ENCODE results near the gene EGR2. TPM values are rescaled to one million over a fixed set of nuclear protein-coding genes. Genes with fewer than 3 reads are reported as not detected.

Gene EGR2
- total RNA-seq, 1 experiment from 2014 or later: 2.3 TPM

- no TSS peak for BruUV-seq (replicated peaks)
- Histone ChIP-seq H4K20me1 (ENCODE audit: insufficient read depth) (peaks cover 11% of the 10 kb centered on the region; the same call in 1 of the 2 replicates), H3K27ac (ENCODE audit: low read depth, low read length) (no peak overlapping the region), H3K4me1 (ENCODE audit: control insufficient read depth in 1 of 2, insufficient read depth in 2 of 2, low read length in 2 of 2) (peaks cover 0 to 9% of the 10 kb centered on the region in 2 experiments; a peak in 2 of 4 replicates), H3K4me2 (ENCODE audit: low read length) (no peak overlapping the region), H3K79me2 (ENCODE audit: insufficient read depth, low read length) (peaks cover 35% of the 10 kb centered on the region), H3K4me3 (replicated peaks in 1 of 2; ENCODE audit: low read depth in 1 of 2, low read length in 2 of 2) (no peak overlapping the region), H3K9ac (ENCODE audit: low read length) (no peak overlapping the region), H3K9me3 (ENCODE audit: control insufficient read depth in 1 of 2, insufficient read depth in 1 of 2, low read depth in 1 of 2, low read length in 2 of 2) (no peaks in the 10 kb centered on the region), H3K9me2 (ENCODE audit: insufficient read depth) (no peaks in the 10 kb centered on the region), H3K27me3 (ENCODE audit: insufficient read depth, low read length) (no peaks in the 10 kb centered on the region), H3K36me3 (ENCODE audit: control insufficient read depth in 1 of 2, insufficient read depth in 2 of 2, low read length in 2 of 2) (no peaks in the 10 kb centered on the region; a peak in 1 of 4 replicates), H2AFZ (ENCODE audit: low read depth, low read length, poor library complexity, severe bottlenecking) (no peak overlapping the region)
- ChIA-PET POLR2A (no interaction called here), CTCF (no interaction called here), RAD21 (ENCODE audit: low non-redundant PET in 1 of 2, low total read pairs in 2 of 2, uncharacterized antibody in 2 of 2, unreplicated experiment in 2 of 2) (no interaction called here)
- TF ChIP-seq EZH2 (IDR thresholded peaks at IDR 0.05) (no peak), RAD21 (IDR thresholded peaks at IDR 0.05; ENCODE audit: low read depth) (no peak), ELF1 (IDR thresholded peaks at IDR 0.05; ENCODE audit: borderline replicate concordance, low read depth) (no peak), SRF (IDR thresholded peaks at IDR 0.05; ENCODE audit: low read depth) (no peak), FOSL1 (IDR thresholded peaks at IDR 0.05; ENCODE audit: low read depth) (no peak), CTCF (IDR thresholded peaks at IDR 0.05 in 2 of 3, conservative IDR thresholded peaks at IDR 0.05 in 1 of 3; ENCODE audit: borderline replicate concordance in 1 of 3, insufficient read depth in 1 of 3, low read depth in 2 of 3, low read length in 2 of 3) (no peak), SIN3A (IDR thresholded peaks at IDR 0.05; ENCODE audit: low read depth) (no peak), JUND (IDR thresholded peaks at IDR 0.05) (no peak), CEBPB (IDR thresholded peaks at IDR 0.05; ENCODE audit: low read depth) (no peak), YY1 (IDR thresholded peaks at IDR 0.05; ENCODE audit: extremely low read depth, insufficient replicate concordance, low read depth, low read length) (no peak)
- ATAC-seq (no peak), DNase-seq (ENCODE audit: low read depth, low spot score) (no peak)
- intact Hi-C loops (cut with micrococcal nuclease): no loop called here
These were observed 5.8 kb downstream of the EGR2 start for GRCh38 chr10:62810156-62810902.

Measured in HCT116 (cell line).